Endothelial cell of umbilical vein (primary cell): ENCODE measurements around the gene SYTL1.
A peak's percentile ranks its signal among the peaks of the same experiment; 100 is the strongest.

Source experiments
- EZH2 ChIP-seq: IDR thresholded peaks from 2 replicates; pipeline ENCODE4 v1.6.1; 2012; ENCODE audit warnings: borderline replicate concordance, low read depth, mild to moderate bottlenecking, moderate library complexity, low read length, inconsistent platforms; ENCODE audit not compliant: severe bottlenecking
- FOS ChIP-seq: IDR thresholded peaks from 2 replicates; pipeline ENCODE4 v1.6.1; 2011; ENCODE audit warnings: mild to moderate bottlenecking, low read length, moderate library complexity, borderline replicate concordance; ENCODE audit not compliant: insufficient read depth
- JUN ChIP-seq: IDR thresholded peaks from 2 replicates; pipeline ENCODE4 v1.6.1; 2011; ENCODE audit warnings: borderline replicate concordance, low read depth; ENCODE audit not compliant: insufficient read length, insufficient read depth
- MYC ChIP-seq: IDR thresholded peaks from one replicate; pipeline ENCODE4 v1.6.1; 2011; ENCODE audit warnings: mild to moderate bottlenecking, low read depth, low read length
- POLR2A ChIP-seq: IDR thresholded peaks from 2 replicates; pipeline ENCODE4 v1.6.1; 2012; ENCODE audit warnings: low read depth, mild to moderate bottlenecking, control low read depth, low read length
- POLR2AphosphoS5 ChIP-seq: IDR thresholded peaks from 2 replicates; pipeline ENCODE4 v1.6.1; 2012; ENCODE audit warnings: low read depth, mild to moderate bottlenecking, control low read depth, low read length, moderate library complexity; ENCODE audit not compliant: insufficient read depth
- TF ChIP-seq, protein P1 (sequence below), 2 donors: IDR thresholded peaks; 1 replicate in 1 of 2; 2 replicates in 1 of 2; pipeline ENCODE4 v1.5.1; 2011; ENCODE audit warnings: low read length in 2 of 2, mild to moderate bottlenecking in 2 of 2, moderate library complexity in 2 of 2, control low read depth in 1 of 2, inconsistent platforms in 1 of 2, low read depth in 1 of 2; ENCODE audit not compliant: insufficient read depth in 1 of 2; ENCODE audit errors: extremely low read depth in 1 of 2
- TF ChIP-seq, protein P2 (sequence below): IDR thresholded peaks from 2 replicates; pipeline ENCODE4 v1.6.1; 2011; ENCODE audit not compliant: insufficient read depth, insufficient read length

DNA sequence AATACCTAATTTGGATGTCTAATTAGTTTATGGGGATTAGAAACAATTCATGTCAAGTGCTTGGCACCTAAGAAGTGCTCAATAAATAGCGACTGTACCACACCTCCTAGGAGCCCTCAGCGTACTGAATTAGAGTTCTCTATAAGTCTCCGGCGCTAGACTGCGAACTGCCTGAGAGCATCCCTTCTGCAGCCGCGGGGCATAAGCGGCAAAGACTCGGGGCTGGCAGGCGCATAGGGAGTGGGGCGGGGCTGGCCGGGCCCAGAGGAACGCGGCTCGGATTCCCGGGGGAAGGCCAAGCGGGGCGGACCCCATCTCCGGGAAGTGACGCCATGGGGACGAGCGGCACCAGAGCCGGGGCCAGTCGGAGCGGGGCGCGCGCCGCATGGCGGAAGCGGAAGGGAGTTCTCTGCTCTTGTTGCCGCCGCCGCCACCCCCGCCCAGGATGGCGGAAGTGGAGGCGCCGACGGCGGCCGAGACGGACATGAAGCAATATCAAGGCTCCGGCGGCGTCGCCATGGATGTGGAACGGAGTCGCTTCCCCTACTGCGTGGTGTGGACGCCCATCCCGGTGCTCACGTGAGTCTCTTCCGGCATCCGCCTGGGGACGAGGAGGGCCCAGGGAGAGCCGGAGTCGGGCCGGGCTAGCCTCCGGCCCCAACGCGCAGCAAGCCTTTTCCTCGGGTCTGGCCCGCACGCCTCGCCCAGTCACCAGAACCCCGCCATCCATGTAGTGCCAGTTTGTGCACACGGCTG is 19.8 kb upstream of the SYTL1 start, which contains the start of gene TMEM222:
- TF ChIP-seq POLR2A: peak; percentile 94
- TF ChIP-seq, protein P1, sequence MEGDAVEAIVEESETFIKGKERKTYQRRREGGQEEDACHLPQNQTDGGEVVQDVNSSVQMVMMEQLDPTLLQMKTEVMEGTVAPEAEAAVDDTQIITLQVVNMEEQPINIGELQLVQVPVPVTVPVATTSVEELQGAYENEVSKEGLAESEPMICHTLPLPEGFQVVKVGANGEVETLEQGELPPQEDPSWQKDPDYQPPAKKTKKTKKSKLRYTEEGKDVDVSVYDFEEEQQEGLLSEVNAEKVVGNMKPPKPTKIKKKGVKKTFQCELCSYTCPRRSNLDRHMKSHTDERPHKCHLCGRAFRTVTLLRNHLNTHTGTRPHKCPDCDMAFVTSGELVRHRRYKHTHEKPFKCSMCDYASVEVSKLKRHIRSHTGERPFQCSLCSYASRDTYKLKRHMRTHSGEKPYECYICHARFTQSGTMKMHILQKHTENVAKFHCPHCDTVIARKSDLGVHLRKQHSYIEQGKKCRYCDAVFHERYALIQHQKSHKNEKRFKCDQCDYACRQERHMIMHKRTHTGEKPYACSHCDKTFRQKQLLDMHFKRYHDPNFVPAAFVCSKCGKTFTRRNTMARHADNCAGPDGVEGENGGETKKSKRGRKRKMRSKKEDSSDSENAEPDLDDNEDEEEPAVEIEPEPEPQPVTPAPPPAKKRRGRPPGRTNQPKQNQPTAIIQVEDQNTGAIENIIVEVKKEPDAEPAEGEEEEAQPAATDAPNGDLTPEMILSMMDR (IDR thresholded peaks at IDR 0.05; ENCODE audit: extremely low read depth in 1 of 2, insufficient read depth in 1 of 2, low read depth in 1 of 2, low read length in 2 of 2): no peak
- no peak for TF ChIP-seq MYC
- peak; percentile 95 for TF ChIP-seq POLR2AphosphoS5
- no peak for TF ChIP-seq EZH2
- TF ChIP-seq JUN: no peak
- no peak for TF ChIP-seq FOS
- TF ChIP-seq, protein P2, sequence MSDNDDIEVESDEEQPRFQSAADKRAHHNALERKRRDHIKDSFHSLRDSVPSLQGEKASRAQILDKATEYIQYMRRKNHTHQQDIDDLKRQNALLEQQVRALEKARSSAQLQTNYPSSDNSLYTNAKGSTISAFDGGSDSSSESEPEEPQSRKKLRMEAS: peak; percentile 17
